ACC112 (cell line): Measurements from ENCODE around the gene DPM2.
A peak's percentile ranks its signal among the peaks of the same experiment; 100 is the strongest.

Experiments
- H2AFZ ChIP-seq: fragments of 200-600 bp; sonication (generic); one replicate; pipeline ENCODE4 v1.6.0; 2017; ENCODE audit warnings: antibody characterized with exemption, low read length; ENCODE audit not compliant: unreplicated experiment
- H3K27ac ChIP-seq: fragments of 200-600 bp; sonication (generic); 2 replicates; pipeline ENCODE4 v1.5.1; 2014; ENCODE audit warnings: low read depth, mild to moderate bottlenecking, antibody characterized with exemption, low read length, moderate library complexity
- H3K27me3 ChIP-seq: fragments of 200-600 bp; sonication (generic); 2 replicates; pipeline ENCODE4 v1.6.1; 2014; ENCODE audit warnings: mild to moderate bottlenecking, antibody characterized with exemption, low read length, moderate library complexity, mixed read lengths; ENCODE audit not compliant: insufficient read depth
- H3K36me3 ChIP-seq: fragments of 200-600 bp; sonication (generic); 2 replicates; pipeline ENCODE4 v1.6.1; 2016; ENCODE audit warnings: mild to moderate bottlenecking, antibody characterized with exemption, low read length, moderate library complexity, mixed read lengths; ENCODE audit not compliant: insufficient read depth
- H3K4me1 ChIP-seq: fragments of 200-600 bp; sonication (generic); one replicate; pipeline ENCODE4 v1.6.1; 2016; ENCODE audit warnings: low read length, mixed read lengths; ENCODE audit not compliant: insufficient read depth, unreplicated experiment, control insufficient read depth
- H3K4me3 ChIP-seq: fragments of 200-600 bp; sonication (generic); 2 replicates; pipeline ENCODE4 v1.5.1; 2014; ENCODE audit warnings: mild to moderate bottlenecking, low read depth, low read length
- H3K79me2 ChIP-seq: fragments of 200-600 bp; sonication (generic); one replicate; pipeline ENCODE4 v1.6.0; 2016; ENCODE audit warnings: low read length; ENCODE audit not compliant: control insufficient read depth, unreplicated experiment, insufficient read depth

The DPM2 gene

DNA sequence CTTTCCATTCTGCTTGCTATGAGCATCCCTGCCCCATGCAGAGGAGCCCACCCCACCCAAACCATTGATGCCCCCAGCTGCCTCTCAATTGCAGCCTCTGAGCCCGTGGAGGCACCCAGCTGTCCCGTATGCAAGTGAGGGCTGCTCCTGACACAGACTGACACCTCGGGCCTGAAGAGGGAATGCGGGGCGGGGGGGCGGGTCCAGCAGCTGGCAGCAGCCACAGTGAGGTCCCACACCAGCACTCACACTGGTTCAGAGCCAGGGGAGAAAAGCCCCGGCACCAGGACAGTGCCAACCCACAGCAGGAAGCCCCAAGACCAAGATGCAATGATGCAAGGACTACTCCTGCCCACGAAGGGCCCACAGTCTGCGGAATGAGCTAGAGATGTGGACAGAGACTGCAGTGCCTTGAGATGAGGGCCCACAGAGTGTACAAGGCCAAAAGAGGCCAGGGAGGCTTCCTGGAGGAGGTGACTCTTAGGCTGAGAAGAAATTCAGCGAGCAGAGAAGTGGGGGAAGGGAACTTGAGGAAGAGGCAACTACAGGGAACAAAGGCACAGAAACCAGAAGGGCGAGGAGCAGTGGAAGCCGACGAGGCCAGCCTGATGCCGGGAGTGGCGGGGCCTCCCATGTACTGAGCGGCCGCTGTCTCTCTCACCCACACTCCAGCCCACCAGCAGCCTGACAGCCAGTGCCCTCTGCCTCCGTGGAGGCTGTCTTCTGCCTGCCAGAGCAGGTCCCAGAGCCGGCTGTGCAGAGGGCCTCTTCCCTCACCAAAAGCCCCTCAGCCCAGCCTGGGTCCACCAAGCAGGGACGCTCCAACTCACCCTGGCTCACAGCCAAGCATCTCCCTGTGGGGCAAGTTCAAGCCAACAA, 33.9 kb upstream of the DPM2 start:
- no peaks in the 10 kb centered on the region for H3K27me3 ChIP-seq
- H3K79me2 ChIP-seq: peaks cover 65% of the 10 kb centered on the region
- H3K27ac ChIP-seq: no peak overlapping the region
- no peak overlapping the region for H3K4me3 ChIP-seq
- H3K4me1 ChIP-seq: peaks cover 54% of the 10 kb centered on the region
- no peak overlapping the region for H2AFZ ChIP-seq
- H3K36me3 ChIP-seq: no peaks in the 10 kb centered on the region

DNA sequence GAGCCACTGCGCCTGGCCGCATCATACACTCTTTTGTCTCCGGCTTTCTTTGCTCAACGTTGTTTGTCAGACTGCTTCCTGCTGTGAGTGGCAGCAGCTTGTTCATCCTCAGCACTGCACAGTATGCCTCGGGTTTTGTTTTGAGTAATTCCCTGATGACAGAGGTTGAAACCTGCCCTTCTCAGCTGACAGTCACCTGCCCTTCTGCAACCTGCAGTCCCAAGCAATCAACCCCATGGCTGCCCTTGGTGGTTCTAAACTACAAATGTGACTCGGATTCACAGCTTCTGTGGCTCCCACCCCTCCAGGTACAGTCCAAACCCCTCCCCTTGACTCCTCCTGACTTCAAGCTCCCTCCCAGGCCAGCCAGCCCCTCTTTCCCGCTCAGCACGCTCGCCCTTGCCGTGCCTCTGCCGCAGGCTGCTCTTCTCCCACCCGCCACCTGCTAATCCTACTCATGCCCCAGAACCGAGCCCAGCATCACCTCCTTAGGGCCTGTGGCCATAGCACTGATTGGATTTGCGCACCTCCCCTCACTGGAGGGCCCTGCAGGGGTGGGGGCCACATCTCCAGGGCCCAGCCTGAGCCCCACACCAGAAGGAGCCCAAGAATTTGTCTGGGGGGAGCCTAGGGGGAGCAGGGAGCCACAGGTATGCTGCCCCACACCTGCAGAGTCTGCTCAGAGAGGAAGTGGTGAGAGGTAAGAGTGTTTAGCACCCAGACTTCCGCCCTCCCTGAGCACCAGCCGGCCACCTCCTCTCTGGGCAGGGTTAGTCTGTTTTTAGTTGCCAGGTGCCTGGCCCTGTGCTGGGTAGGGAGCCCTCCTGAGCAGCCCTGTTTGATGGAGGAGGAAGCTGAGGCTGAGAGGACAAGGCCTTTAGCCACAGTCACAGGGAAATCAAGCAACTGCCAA, 33.0 kb upstream of the DPM2 start:
- H3K27me3 ChIP-seq: no peaks in the 10 kb centered on the region
- peaks cover 55% of the 10 kb centered on the region for H3K4me1 ChIP-seq
- H2AFZ ChIP-seq: no peak overlapping the region
- no peak overlapping the region for H3K4me3 ChIP-seq
- no peaks in the 10 kb centered on the region for H3K36me3 ChIP-seq
- H3K27ac ChIP-seq: no peak overlapping the region
- peaks cover 58% of the 10 kb centered on the region for H3K79me2 ChIP-seq

DNA sequence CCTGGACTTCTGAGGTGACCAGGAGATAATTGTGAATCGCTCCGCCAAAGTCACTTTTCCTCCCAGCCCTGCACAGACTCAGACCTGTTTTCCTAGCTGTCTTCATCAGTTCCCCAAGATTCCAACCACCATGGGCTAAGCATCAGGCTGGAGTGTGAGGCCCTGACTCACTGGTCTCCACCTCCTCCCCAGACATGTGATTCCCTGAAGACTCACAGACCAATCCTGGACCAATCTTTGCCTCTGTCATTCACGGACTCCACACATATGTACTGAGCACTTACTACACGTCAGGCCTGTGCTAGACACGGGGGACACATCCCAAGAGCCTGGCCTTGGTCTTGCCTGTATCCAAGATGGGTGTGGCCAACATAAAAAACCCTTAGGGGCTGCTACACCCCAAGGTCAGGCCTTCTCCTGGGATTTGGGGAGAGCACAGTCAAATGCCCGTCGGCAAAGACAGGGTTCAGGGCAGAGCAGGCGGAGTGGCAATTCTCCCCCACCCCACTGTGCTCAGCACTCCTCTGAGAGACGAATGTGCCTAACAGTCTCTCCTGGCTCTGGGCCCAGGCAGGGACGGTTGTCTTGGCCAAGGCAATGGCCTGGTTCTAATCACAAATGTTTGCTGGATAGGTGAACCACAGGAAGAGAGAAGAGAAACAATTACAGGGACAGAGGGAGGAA, 31.2 kb upstream of the DPM2 start:
- Histone ChIP-seq H3K4me1 (peaks cover 48% of the 10 kb centered on the region), H3K27ac (peak overlapping the region; percentile 88), H3K4me3 (peak overlapping the region; percentile 36; the same call in 1 of the 2 replicates), H3K27me3 (no peaks in the 10 kb centered on the region), H2AFZ (peak overlapping the region; percentile 64), H3K79me2 (peaks cover 51% of the 10 kb centered on the region), H3K36me3 (no peaks in the 10 kb centered on the region)

DNA sequence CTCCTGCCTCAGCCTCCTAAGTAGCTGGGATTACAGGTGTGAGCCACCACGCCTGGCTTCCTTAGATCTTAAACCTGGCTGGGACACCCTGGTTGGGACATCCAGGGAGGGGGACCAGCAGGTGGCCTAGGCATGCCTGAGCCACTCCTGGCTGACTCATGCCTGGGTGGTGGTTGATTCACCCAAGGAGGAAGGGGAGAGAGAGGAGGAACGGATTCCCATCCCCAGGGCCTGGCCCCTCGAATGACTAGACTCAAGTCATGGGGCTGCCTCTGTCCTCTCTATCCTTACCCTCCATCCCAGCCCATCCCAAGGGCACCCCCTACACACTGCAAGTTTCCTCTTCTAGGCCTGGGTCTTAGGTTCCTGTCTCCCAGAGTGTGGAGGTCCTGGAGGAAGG, 30.4 kb upstream of the DPM2 start:
- Histone ChIP-seq H2AFZ (no peak overlapping the region), H3K79me2 (peaks cover 43% of the 10 kb centered on the region), H3K27ac (peak overlapping the region; percentile 88), H3K4me3 (peak overlapping the region; percentile 36; the same call in 1 of the 2 replicates), H3K36me3 (no peaks in the 10 kb centered on the region), H3K27me3 (no peaks in the 10 kb centered on the region), H3K4me1 (peaks cover 54% of the 10 kb centered on the region)

DNA sequence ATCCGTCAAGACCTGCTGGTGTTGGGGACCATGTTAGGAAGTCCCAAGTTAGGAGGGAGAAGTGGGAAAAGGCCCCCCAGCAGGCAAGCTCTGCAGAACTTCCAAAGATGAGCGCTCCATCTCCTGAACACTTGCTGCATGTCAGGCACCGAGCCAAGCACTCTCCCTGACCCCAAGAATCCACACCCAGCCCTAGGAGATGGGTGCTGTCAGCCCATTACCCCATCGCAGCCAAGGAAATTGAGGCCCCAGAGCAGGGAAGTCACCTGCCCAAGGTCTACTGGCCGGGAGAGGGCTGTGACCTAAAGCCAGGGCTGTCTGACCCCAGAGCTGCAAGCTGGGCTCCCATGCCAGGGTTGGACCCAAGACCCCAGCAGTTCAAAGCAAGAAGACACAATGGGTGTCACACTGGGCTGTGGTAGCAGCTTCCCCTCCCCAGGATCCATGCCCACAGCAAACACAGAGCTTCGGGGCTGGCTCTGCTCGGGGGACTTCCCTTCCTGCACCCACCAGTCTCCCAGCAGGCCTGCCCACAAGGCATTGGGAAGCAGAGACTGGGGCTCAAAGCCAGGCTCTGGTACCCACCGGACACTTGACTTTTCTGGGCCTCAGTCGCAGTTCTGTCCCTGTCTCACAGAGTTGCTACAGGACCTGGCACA, 29.6 kb upstream of the DPM2 start:
- no peaks in the 10 kb centered on the region for H3K36me3 ChIP-seq
- H3K27me3 ChIP-seq: no peaks in the 10 kb centered on the region
- H2AFZ ChIP-seq: no peak overlapping the region
- peaks cover 35% of the 10 kb centered on the region for H3K79me2 ChIP-seq
- H3K4me3 ChIP-seq: no peak overlapping the region
- H3K4me1 ChIP-seq: peaks cover 61% of the 10 kb centered on the region
- no peak overlapping the region for H3K27ac ChIP-seq

DNA sequence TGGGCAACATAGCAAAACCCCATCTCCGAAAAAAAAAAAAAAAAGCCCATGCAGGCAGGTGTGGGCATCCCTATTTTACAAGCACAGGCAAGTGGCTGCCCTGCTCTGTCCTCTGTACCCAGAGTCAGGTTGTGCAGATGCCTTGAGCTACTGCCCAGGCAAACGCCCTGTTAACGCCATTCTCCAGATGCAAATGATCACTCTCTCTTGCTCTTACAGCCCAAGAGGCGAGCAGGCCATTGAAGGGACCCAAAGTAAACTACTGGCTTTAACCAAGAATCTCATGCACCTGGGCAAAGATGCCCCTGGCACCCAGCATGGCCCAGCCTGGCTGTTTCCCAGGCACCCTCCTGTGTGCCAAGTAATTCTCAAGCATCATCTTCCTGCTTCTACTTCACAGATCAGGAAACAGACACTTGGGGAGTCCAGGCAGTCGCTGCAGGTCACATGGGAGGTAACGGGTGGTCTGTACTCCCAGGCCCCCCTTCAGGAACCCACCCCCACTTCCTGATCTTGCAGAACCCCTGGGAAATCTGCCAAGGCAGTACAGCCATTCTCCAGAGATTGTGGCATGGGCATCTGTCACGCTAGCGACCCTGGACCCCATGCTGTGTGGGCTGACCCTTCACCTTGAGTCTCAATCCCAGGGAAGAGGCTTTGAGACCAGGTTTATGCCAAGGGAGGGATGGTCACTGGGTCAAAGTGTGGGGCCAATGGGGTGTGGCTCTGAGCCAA, 28.9 kb upstream of the DPM2 start:
- no peak overlapping the region for H2AFZ ChIP-seq
- peaks cover 28% of the 10 kb centered on the region for H3K79me2 ChIP-seq
- H3K36me3 ChIP-seq: no peaks in the 10 kb centered on the region
- H3K4me1 ChIP-seq: peaks cover 63% of the 10 kb centered on the region
- H3K27ac ChIP-seq: peak overlapping the region; percentile 72
- no peak overlapping the region for H3K4me3 ChIP-seq
- H3K27me3 ChIP-seq: no peaks in the 10 kb centered on the region

DNA sequence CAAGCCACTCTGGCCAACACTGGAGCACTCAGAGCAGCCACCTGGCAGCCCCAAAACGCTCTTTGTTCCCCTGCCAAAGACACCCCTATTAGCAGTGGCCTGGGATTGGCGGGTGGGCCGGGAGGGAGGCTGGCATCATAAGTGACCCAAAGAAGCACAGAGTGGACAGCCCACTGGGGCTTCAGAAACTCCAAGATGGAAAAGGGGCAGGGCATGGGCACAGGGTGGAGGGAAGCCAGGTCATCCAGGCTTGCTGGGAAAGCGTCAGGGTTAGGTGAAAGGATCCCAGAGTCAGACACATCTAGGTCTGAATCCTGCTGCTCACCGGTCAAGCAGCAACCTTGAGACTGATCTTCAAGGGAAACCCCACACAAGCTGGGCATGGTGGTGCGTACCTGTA, 28.3 kb upstream of the DPM2 start:
- H3K4me3 ChIP-seq: 0 out of 2 replicates have a peak overlapping the region, but pooled peaks have one; percentile 6
- H3K36me3 ChIP-seq: no peaks in the 10 kb centered on the region
- no peaks in the 10 kb centered on the region for H3K27me3 ChIP-seq
- H2AFZ ChIP-seq: no peak overlapping the region
- H3K4me1 ChIP-seq: peaks cover 63% of the 10 kb centered on the region
- peaks cover 27% of the 10 kb centered on the region for H3K79me2 ChIP-seq
- peak overlapping the region; percentile 72 for H3K27ac ChIP-seq

DNA sequence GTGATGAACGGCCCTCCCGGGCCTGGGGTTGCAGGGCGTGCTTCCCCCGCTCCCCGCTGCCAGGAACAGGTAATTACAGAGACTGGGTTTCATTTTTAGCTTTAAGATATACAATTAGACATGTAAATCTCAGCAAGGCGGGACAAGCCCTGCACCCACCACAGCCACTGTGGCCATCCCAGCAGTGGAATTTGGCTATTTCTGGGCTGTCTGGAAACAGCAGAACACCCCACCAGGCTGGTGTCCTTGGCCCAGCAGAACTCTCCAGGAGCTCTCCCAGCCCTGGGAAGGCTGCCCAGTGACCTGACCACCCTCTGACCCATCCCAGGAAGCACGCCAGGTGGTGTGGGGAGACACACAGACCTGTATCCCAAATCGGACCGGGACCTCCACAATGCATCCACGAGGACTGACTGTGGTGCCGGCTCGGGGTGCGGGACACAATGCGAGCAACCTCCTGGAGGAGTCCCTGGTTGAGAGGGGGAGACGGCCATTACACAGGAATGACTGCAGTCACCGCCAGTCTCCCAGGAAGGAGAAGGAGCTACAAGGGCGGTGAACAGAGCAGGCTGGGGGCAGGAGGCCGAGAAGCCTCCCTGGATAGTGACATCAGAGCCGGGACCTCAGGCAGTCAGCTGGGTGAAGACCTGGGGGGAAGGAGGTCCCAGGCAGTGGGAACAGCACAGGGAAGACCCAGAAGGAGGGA, 25.9 kb upstream of the DPM2 start:
- Histone ChIP-seq H3K27ac (no peak overlapping the region), H3K4me3 (no peak overlapping the region), H3K36me3 (no peaks in the 10 kb centered on the region), H3K79me2 (peaks cover 27% of the 10 kb centered on the region), H2AFZ (no peak overlapping the region), H3K27me3 (no peaks in the 10 kb centered on the region), H3K4me1 (peaks cover 50% of the 10 kb centered on the region)

DNA sequence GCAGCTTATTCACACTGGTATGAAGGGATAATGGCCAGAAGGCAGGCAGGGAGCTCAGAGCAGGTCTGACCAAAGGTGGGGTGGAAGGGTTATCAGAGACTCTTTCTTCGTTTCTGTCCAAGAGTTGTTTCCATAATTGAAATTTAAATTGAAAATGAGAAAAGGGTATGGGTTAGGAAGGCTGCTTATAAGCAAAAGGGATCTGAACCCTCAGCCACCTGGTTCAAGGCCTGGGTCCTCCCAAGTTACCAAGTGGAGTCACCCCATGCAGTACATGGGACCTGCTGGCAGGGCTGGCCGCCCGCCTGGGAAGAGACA, 25.3 kb upstream of the DPM2 start:
- Histone ChIP-seq H3K4me1 (peaks cover 45% of the 10 kb centered on the region), H3K27me3 (no peaks in the 10 kb centered on the region), H3K27ac (no peak overlapping the region), H3K79me2 (peaks cover 23% of the 10 kb centered on the region), H3K4me3 (no peak overlapping the region), H2AFZ (no peak overlapping the region), H3K36me3 (no peaks in the 10 kb centered on the region)
